Osteocyte (in vitro differentiated cells): ENCODE data around the gene TELO2. TPM values are rescaled to one million over a fixed set of nuclear protein-coding genes. Genes with fewer than 3 reads are reported as not detected.

Source experiments
- DNase-seq: peaks from one replicate; pipeline ENCODE4 v3.0.0; 2021; ENCODE audit warnings: mixed read lengths; ENCODE audit not compliant: unreplicated experiment; ENCODE audit errors: extremely low spot score
- H3K27ac Mint-ChIP-seq: one replicate; pipeline ENCODE4 v1.8.0; 2021; ENCODE audit warnings: mild to moderate bottlenecking, mixed read lengths; ENCODE audit not compliant: unreplicated experiment
- H3K27me3 Mint-ChIP-seq: one replicate; pipeline ENCODE4 v1.8.0; 2021; ENCODE audit warnings: mixed read lengths; ENCODE audit not compliant: unreplicated experiment
- H3K36me3 Mint-ChIP-seq: one replicate; pipeline ENCODE4 v1.8.0; 2021; ENCODE audit warnings: mixed read lengths; ENCODE audit not compliant: unreplicated experiment
- H3K4me1 Mint-ChIP-seq: one replicate; pipeline ENCODE4 v1.8.0; 2021; ENCODE audit warnings: mixed read lengths; ENCODE audit not compliant: unreplicated experiment
- H3K4me3 Mint-ChIP-seq: one replicate; pipeline ENCODE4 v1.8.0; 2021; ENCODE audit warnings: mild to moderate bottlenecking, moderate library complexity, mixed read lengths; ENCODE audit not compliant: unreplicated experiment
- H3K9me3 Mint-ChIP-seq: one replicate; pipeline ENCODE4 v1.8.0; 2021; ENCODE audit warnings: mixed read lengths; ENCODE audit not compliant: unreplicated experiment
- total RNA-seq: library from RNA; stranded (reverse); gene quantifications from 2 replicates; pipeline ENCODE4 v1.2.1, GENCODE V29; 2021
- TF ChIP-seq, protein P1 (sequence below): fragments of 200-600 bp; sonication (generic); IDR thresholded peaks from 2 replicates; pipeline ENCODE4 v1.5.0; 2021; ENCODE audit warnings: antibody characterized with exemption, mild to moderate bottlenecking, moderate library complexity

Gene TELO2
- total RNA-seq, 1 donor from 2014 or later: 37.8 TPM

DNA sequence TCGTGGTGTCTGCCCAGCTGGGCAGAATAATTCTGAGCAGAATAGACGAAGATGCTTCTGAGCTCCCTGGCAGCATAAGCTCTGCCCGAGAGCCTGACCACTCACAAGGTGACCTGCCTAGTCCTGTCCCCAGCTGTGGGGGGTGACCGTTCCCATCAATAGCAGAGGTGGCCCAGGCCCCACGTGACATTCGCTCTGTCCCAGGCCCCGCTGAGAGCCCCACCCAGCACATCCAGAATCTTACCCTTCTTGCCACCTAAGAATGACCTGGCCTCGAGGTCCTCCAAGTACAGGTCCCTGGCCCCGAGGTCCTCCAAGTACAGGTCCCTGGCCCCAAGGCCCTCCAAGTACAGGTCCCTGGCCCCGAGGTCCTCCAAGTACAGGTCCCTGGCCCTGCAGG, 39.6 kb downstream of the TELO2 start:
- no peak for DNase-seq
- Mint-ChIP-seq H3K27ac (peak overlapping the region; percentile 86), H3K4me1 (peaks cover 65% of the 10 kb centered on the region), H3K4me3 (no peak overlapping the region), H3K36me3 (peaks cover 8% of the 10 kb centered on the region), H3K9me3 (no peaks in the 10 kb centered on the region), H3K27me3 (no peaks in the 10 kb centered on the region)
- TF ChIP-seq, protein P1, sequence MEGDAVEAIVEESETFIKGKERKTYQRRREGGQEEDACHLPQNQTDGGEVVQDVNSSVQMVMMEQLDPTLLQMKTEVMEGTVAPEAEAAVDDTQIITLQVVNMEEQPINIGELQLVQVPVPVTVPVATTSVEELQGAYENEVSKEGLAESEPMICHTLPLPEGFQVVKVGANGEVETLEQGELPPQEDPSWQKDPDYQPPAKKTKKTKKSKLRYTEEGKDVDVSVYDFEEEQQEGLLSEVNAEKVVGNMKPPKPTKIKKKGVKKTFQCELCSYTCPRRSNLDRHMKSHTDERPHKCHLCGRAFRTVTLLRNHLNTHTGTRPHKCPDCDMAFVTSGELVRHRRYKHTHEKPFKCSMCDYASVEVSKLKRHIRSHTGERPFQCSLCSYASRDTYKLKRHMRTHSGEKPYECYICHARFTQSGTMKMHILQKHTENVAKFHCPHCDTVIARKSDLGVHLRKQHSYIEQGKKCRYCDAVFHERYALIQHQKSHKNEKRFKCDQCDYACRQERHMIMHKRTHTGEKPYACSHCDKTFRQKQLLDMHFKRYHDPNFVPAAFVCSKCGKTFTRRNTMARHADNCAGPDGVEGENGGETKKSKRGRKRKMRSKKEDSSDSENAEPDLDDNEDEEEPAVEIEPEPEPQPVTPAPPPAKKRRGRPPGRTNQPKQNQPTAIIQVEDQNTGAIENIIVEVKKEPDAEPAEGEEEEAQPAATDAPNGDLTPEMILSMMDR: no peak

- Mint-ChIP-seq H3K36me3 (peaks cover 10% of the 10 kb centered on the region), H3K9me3 (no peaks in the 10 kb centered on the region), H3K4me3 (peak within 1 kb of the TSS; percentile 73), H3K27me3 (no peaks in the 10 kb centered on the region), H3K4me1 (peaks cover 62% of the 10 kb centered on the region), H3K27ac (peak within 1 kb of the TSS; percentile 86)
- TF ChIP-seq, protein P1: no peak
- DNase-seq: no peak
Measured at GRCh38 chr16:1533443-1533951, 40.3 kb downstream of the TELO2 start, which contains the start of gene TMEM204. TSS of gene TMEM204 (plus strand) at chr16:1533666. CDS start at chr16:1534276, 610 bp downstream.

DNA sequence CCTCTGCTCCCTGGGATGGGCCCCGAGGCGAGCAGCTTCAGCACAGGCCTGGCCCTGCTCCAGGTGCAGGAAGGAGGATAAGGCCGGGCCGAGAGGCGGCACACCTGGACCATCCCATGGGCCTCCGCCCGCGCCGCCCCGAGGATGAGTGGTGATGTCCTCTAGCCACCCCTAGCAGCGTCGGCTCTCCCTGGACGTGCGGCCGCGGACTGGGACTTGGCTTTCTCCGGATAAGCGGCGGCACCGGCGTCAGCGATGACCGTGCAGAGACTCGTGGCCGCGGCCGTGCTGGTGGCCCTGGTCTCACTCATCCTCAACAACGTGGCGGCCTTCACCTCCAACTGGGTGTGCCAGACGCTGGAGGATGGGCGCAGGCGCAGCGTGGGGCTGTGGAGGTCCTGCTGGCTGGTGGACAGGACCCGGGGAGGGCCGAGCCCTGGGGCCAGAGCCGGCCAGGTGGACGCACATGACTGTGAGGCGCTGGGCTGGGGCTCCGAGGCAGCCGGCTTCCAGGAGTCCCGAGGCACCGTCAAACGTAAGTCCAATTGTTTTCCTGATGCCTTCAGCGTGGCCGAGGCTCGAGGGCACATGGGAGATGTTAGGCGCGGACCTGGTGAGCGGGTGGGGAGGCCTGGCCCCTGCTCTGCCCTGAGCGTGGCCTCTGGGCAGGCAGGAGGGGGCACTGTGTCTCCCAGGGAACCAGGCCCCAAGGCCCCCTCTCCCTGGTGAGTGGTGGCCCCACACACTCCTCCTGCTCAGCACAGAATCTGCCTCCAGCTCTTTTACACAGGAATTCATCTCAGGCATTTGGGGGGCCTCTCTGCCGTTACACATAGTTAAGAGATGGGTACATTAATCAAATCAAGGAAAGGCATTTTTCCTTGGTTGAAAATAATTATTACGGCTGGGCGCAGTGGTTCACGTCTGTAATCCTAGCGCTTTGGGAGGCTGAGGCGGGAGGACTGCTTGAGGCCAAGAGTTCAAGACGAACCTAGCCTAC, 41.2 kb downstream of the TELO2 start:
- Mint-ChIP-seq H3K9me3 (no peaks in the 10 kb centered on the region), H3K27ac (peak overlapping the region; percentile 86), H3K4me1 (peaks cover 62% of the 10 kb centered on the region), H3K4me3 (peak overlapping the region; percentile 73), H3K36me3 (peaks cover 10% of the 10 kb centered on the region), H3K27me3 (no peaks in the 10 kb centered on the region)
- TF ChIP-seq, protein P1: no peak
- no peak for DNase-seq

DNA sequence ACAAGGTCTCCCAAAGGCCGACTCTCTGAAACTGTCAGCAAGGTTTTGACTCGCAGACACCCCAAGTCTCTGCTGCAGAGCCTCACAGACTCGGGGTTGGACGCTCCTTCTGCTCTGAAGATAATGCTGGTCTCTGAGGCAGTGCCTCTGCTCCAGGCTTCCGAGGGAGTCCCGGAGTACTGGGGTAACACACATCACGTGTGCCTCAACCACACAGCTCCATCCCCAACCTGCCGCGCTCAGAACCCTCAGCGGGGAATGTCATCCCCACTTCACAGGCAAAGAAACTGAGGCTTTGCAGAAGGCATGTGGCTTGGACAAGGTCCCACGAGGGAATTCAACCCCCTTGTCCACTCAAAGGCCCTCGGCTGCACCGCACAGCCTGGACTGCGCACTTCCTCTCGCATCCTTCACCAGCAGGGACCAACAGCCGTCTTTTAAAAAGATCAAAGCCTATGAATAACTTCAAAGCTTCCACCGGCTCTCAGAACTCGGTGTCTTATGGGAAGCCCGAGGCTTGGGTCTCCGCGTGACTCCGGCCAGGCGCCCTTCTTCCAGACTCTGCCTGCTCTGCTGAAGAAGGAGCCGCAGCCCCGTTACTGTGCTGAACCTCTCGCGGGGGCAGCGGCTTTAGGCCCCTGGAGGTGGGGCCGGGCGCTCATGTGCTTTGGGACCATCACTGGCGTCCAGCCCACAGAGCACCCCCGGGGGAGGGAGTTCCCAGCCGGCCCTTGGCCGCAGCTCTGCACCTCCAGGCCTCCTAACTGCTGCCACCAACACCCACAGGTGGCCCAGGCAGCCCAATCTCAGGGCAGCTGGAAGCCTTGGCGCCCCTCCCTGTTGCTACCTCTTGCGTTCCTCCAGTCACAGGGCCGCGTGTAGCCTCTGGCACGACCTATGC, 42.5 kb downstream of the TELO2 start:
- Mint-ChIP-seq H3K27ac (no peak overlapping the region), H3K27me3 (no peaks in the 10 kb centered on the region), H3K9me3 (no peaks in the 10 kb centered on the region), H3K36me3 (peaks cover 12% of the 10 kb centered on the region), H3K4me1 (peaks cover 53% of the 10 kb centered on the region), H3K4me3 (peak overlapping the region; percentile 73)
- TF ChIP-seq, protein P1: no peak
- no peak for DNase-seq
